ENCODE measurements around the gene MUC5AC.

MUC5AC gene

DNA sequence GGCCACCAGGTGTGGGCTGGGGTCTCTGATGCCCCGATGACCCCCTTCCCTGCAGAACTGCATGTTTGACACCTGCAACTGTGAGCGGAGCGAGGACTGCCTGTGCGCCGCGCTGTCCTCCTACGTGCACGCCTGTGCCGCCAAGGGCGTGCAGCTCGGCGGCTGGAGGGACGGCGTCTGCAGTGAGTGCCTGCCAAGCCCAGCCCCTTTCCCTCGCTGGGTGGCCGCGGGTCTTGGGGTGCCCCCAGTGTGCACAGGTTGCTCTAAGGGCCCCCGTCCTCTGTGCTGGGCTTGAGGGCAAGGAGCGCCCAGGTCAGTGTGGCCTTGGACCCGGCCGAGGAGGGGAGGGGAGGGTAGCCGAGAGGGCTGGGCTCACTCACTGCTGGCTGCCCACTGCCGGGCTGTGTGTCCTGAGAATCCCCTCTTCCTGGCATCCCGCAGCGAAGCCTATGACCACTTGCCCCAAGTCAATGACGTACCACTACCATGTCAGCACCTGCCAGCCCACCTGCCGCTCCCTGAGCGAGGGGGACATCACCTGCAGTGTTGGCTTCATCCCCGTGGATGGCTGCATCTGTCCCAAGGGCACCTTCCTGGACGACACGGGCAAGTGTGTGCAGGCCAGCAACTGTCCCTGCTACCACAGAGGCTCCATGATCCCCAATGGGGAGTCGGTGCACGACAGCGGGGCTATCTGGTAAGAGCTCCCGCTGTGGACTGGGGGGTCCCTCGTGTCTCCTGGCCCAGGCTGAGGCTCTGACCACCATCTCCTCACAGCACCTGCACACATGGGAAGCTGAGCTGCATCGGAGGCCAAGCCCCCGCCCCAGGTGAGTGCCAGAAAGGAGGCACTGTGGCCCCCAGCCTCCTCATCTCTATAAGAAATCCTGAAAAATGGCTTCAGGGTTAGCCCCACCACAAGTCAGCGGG, 17.0 kb downstream of the MUC5AC start:
- TF ChIP-seq CTCF (IDR thresholded peaks at IDR 0.05; ENCODE audit: low read depth, low read length): no peak
- no peak overlapping the region for H3K4me3 ChIP-seq (ENCODE audit: low read depth, low read length)

DNA sequence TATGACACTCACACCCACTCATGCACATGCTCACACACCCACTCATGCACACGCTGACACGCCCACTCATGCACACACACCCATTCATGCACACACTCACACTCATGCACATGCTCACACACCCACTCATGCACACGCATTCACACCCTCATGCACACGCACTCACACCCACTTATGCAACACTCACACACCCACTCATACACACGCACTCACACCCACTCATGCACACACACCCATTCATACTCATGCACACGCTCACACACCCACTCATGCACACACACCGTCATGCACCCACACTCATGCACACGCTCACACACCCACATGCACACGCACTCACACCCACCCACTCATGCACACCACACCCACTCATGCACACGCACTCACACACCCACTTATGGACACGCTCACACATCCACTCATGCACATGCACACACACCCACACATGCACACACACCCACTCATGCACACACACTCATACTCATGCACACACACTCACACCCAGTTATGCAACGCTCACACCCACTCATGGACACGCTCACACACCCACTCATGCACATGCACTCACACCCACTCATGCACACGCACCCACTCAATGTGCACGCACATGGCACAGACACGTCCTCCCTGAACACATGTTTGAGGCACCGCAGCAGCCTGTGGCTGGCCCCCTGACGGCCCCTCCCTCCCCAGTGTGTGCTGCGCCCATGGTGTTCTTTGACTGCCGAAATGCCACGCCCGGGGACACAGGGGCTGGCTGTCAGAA, 17.9 kb downstream of the MUC5AC start:
- H3K4me3 ChIP-seq (ENCODE audit: low read depth, low read length): no peak overlapping the region
- no peak for TF ChIP-seq CTCF (IDR thresholded peaks at IDR 0.05; ENCODE audit: low read depth, low read length)

- TF ChIP-seq CTCF (IDR thresholded peaks at IDR 0.05; ENCODE audit: low read depth, low read length): no peak
- no peak overlapping the region for H3K4me3 ChIP-seq (ENCODE audit: low read depth, low read length)
Measured at GRCh38 chr11:1176224-1177019, 18.7 kb downstream of the MUC5AC start.

DNA sequence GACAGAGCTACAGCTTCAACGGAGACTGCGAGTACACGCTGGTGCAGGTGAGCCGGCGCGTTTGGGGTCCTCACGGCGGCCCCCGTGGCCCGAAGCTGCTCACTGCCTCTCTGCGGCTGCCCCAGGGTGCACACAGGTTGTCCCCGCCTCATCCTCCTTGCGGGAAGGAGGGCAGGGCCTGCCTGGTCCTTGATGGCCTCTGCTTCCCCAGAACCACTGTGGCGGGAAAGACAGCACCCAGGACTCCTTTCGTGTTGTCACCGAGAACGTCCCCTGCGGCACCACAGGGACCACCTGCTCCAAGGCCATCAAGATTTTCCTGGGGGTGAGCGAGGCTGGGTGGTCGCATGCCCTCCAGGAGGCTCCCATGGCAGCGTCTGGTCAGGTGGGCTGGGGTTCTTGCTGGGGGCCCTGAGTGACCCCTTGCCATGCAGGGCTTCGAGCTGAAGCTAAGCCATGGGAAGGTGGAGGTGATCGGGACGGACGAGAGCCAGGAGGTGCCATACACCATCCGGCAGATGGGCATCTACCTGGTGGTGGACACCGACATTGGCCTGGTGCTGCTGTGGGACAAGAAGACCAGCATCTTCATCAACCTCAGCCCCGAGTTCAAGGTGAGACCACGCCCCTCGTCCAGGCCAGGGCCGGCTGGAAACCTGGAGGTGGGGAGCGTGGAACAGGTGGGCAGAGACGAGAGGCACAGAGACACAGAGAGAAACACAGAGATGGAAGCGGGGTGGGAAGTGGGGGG, 19.4 kb downstream of the MUC5AC start:
- H3K4me3 ChIP-seq (ENCODE audit: low read depth, low read length): no peak overlapping the region
- TF ChIP-seq CTCF (IDR thresholded peaks at IDR 0.05; ENCODE audit: low read depth, low read length): no peak

- TF ChIP-seq CTCF (IDR thresholded peaks at IDR 0.05; ENCODE audit: low read depth, low read length): no peak
- no peak overlapping the region for H3K4me3 ChIP-seq (ENCODE audit: low read depth, low read length)
Measured at GRCh38 chr11:1177771-1178090, 20.0 kb downstream of the MUC5AC start.

DNA sequence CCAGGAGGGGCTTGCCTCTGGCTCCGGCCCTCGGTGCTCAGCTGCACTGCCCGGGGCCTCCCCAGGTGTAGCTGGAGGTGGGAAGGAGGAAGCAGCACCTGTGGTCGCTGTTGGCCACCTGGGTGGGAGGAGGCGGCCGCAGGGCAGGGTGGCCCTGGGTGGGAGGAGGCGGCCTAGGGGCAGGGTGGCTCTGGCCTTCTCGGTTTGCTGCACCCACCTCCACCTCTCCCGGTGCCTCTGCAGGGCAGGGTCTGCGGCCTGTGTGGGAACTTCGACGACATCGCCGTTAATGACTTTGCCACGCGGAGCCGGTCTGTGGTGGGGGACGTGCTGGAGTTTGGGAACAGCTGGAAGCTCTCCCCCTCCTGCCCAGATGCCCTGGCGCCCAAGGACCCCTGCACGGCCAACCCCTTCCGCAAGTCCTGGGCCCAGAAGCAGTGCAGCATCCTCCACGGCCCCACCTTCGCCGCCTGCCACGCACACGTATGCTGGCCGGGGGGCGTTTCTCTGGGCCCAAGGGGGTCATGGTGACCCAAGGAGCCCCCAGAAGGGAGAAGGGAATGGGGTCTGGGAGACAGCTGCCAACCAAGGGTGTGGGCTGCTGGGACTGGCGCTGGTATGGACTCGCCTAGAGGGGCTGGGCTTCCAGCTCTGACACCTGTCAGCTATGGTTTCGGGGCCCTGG, 20.6 kb downstream of the MUC5AC start:
- TF ChIP-seq CTCF (IDR thresholded peaks at IDR 0.05; ENCODE audit: low read depth, low read length): no peak
- no peak overlapping the region for H3K4me3 ChIP-seq (ENCODE audit: low read depth, low read length)
